ENCODE data around the gene MRC2.
"Not testable (repeated sequence)": the region's sequence is repeated elsewhere in the genome, so short reads cannot be mapped to it uniquely, and the experiment has no call there.

MRC2 gene

GRCh38 chr17:62627219-62627903, at the start of gene MRC2:
TSS of gene MRC2 (plus strand) at chr17:62627670. CDS start at chr17:62627803, 133 bp downstream.
- no peak for DNase-seq

GRCh38 chr17:62578757-62579487, 48.5 kb upstream of the MRC2 start:
- DNase-seq = no peak

GRCh38 chr17:62580947-62581346, 46.5 kb upstream of the MRC2 start:
- DNase-seq = no peak

- no peak for DNase-seq
Observed at GRCh38 chr17:62581764-62582163, 45.7 kb upstream of the MRC2 start.

- DNase-seq = no peak
Observed at GRCh38 chr17:62587554-62587953, 39.9 kb upstream of the MRC2 start.

- no peak for DNase-seq
Observed at GRCh38 chr17:62588109-62588508, 39.4 kb upstream of the MRC2 start.

GRCh38 chr17:62591333-62591732, 36.1 kb upstream of the MRC2 start:
- DNase-seq = no peak

GRCh38 chr17:62591822-62592221, 35.6 kb upstream of the MRC2 start:
- DNase-seq = not testable (repeated sequence)

- no peak for DNase-seq
Observed at GRCh38 chr17:62592341-62593099, 35.0 kb upstream of the MRC2 start.

GRCh38 chr17:62595484-62595883, 32.0 kb upstream of the MRC2 start:
- no peak for DNase-seq

- DNase-seq = no peak
Observed at GRCh38 chr17:62596662-62597061, 30.8 kb upstream of the MRC2 start.

GRCh38 chr17:62597150-62597549, 30.3 kb upstream of the MRC2 start:
- DNase-seq = no peak

GRCh38 chr17:62597920-62598319, 29.6 kb upstream of the MRC2 start:
- no peak for DNase-seq

GRCh38 chr17:62599964-62600657, 27.4 kb upstream of the MRC2 start:
- DNase-seq = no peak

GRCh38 chr17:62600805-62601204, 26.7 kb upstream of the MRC2 start:
- no peak for DNase-seq

- DNase-seq = no peak
Observed at GRCh38 chr17:62601471-62601870, 26.0 kb upstream of the MRC2 start.

- DNase-seq = not testable (repeated sequence)
Observed at GRCh38 chr17:62603783-62604182, 23.7 kb upstream of the MRC2 start.

GRCh38 chr17:62605588-62605987, 21.9 kb upstream of the MRC2 start:
- no peak for DNase-seq

GRCh38 chr17:62611292-62611691, 16.2 kb upstream of the MRC2 start:
- no peak for DNase-seq

- no peak for DNase-seq
Observed at GRCh38 chr17:62611728-62612127, 15.7 kb upstream of the MRC2 start.

- DNase-seq = not testable (repeated sequence)
Observed at GRCh38 chr17:62612289-62612688, 15.2 kb upstream of the MRC2 start.

GRCh38 chr17:62613095-62613494, 14.4 kb upstream of the MRC2 start:
- not testable (repeated sequence) for DNase-seq

- DNase-seq = no peak
Observed at GRCh38 chr17:62614142-62614541, 13.3 kb upstream of the MRC2 start.

Measured in NCI-H187 treated with DMSO at 0.1 percent for 48 hours (cell line).